CD4-positive, alpha-beta T cell treated with Interleukin-17A for 1 hour (primary cell): Measurements from ENCODE around the gene PNLDC1.
"Not testable (repeated sequence)": the region's sequence is repeated elsewhere in the genome, so short reads cannot be mapped to it uniquely, and the experiment has no call there.

Source experiments
- DNase-seq: peaks from one replicate; pipeline ENCODE4 v3.0.0-alpha.2; 2020

The PNLDC1 gene

GRCh38 chr6:159788276-159788675 lies 11.8 kb upstream of the PNLDC1 start:
- peak; percentile 25 for DNase-seq

GRCh38 chr6:159788753-159789376 lies 11.2 kb upstream of the PNLDC1 start:
- peak; percentile 34 for DNase-seq

GRCh38 chr6:159789377-159790148 lies 10.5 kb upstream of the PNLDC1 start, which contains the start of gene TCP1:
TSS of gene TCP1 (minus strand) at chr6:159789602. CDS start at chr6:159789468, 134 bp downstream.
- DNase-seq: peak; percentile 100

GRCh38 chr6:159790149-159790955 lies 9.7 kb upstream of the PNLDC1 start, which contains the start of gene MRPL18:
TSS of gene MRPL18 (plus strand) at chr6:159790467. CDS start at chr6:159790588, 121 bp downstream.
- DNase-seq: peak; percentile 91

GRCh38 chr6:159790956-159791598 lies 9.0 kb upstream of the PNLDC1 start:
- peak; percentile 35 for DNase-seq

GRCh38 chr6:159794976-159795375 lies 5.1 kb upstream of the PNLDC1 start:
- not testable (repeated sequence) for DNase-seq

- no peak for DNase-seq
These were observed 2.5 kb upstream of the PNLDC1 start for GRCh38 chr6:159797554-159797953.

- DNase-seq: no peak
These were observed 1.9 kb downstream of the PNLDC1 start for GRCh38 chr6:159801935-159802334.

- DNase-seq: no peak
These were observed 4.4 kb downstream of the PNLDC1 start for GRCh38 chr6:159804504-159804903.

GRCh38 chr6:159805440-159806020 lies 5.5 kb downstream of the PNLDC1 start:
- DNase-seq: no peak

GRCh38 chr6:159806021-159806458 lies 6.0 kb downstream of the PNLDC1 start:
- no peak for DNase-seq

- no peak for DNase-seq
These were observed 7.2 kb downstream of the PNLDC1 start for GRCh38 chr6:159807150-159807858.

- no peak for DNase-seq
These were observed 8.6 kb downstream of the PNLDC1 start for GRCh38 chr6:159808647-159809046.

GRCh38 chr6:159809149-159809548 lies 9.1 kb downstream of the PNLDC1 start:
- no peak for DNase-seq

GRCh38 chr6:159813781-159814180 lies 13.7 kb downstream of the PNLDC1 start:
- DNase-seq: no peak

GRCh38 chr6:159815410-159815809 lies 15.3 kb downstream of the PNLDC1 start:
- no peak for DNase-seq

GRCh38 chr6:159816775-159817174 lies 16.7 kb downstream of the PNLDC1 start:
- not testable (repeated sequence) for DNase-seq

GRCh38 chr6:159817951-159818739 lies 18.1 kb downstream of the PNLDC1 start:
- no peak for DNase-seq

- no peak for DNase-seq
These were observed 19.0 kb downstream of the PNLDC1 start for GRCh38 chr6:159819098-159819497.

GRCh38 chr6:159819932-159820640 lies 20.0 kb downstream of the PNLDC1 start:
- DNase-seq: peak; percentile 35
